Duodenal mucosa (tissue), 2 donors: ENCODE measurements around the gene ZSWIM1.

Experiments
- H3K27ac ChIP-seq: one replicate; pipeline ENCODE4 v1.7.0; 2013; ENCODE audit warnings: low read depth, low read length
- H3K27me3 ChIP-seq, 2 donors: one replicate each; pipeline ENCODE4 v1.7.0; 2013; ENCODE audit warnings: low read length in 2 of 2, control low read depth in 1 of 2; ENCODE audit not compliant: insufficient read depth in 2 of 2, control insufficient read depth in 1 of 2
- H3K36me3 ChIP-seq, 2 donors: one replicate each; pipeline ENCODE4 v1.7.0; 2013; ENCODE audit warnings: low read length in 2 of 2, control low read depth in 1 of 2; ENCODE audit not compliant: insufficient read depth in 2 of 2, control insufficient read depth in 1 of 2
- H3K4me1 ChIP-seq, 2 donors: one replicate each; pipeline ENCODE4 v1.7.0; 2013; ENCODE audit warnings: low read length in 2 of 2, control low read depth in 1 of 2; ENCODE audit not compliant: insufficient read depth in 2 of 2, control insufficient read depth in 1 of 2
- H3K4me3 ChIP-seq, 2 donors: one replicate each; pipeline ENCODE4 v1.7.0; 2013; ENCODE audit warnings: low read length in 2 of 2, low read depth in 1 of 2
- H3K9ac ChIP-seq, 2 donors: one replicate each; pipeline ENCODE4 v1.7.0; 2013; ENCODE audit warnings: low read length in 2 of 2, low read depth in 1 of 2
- H3K9me3 ChIP-seq, 2 donors: one replicate each; pipeline ENCODE4 v1.7.0; 2013; ENCODE audit warnings: low read length in 2 of 2, control low read depth in 1 of 2; ENCODE audit not compliant: control insufficient read depth in 1 of 2

ZSWIM1 gene

GRCh38 chr20:45888681-45889080 is 7.7 kb downstream of the ZSWIM1 start:
- Histone ChIP-seq H3K36me3 (peaks cover 7 to 39% of the 10 kb centered on the region in 2 donors), H3K27ac (no peak overlapping the region)

GRCh38 chr20:45890077-45890984 is 9.3 kb downstream of the ZSWIM1 start:
- Histone ChIP-seq H3K27ac (peak overlapping the region; percentile 82), H3K36me3 (peaks cover 14 to 48% of the 10 kb centered on the region in 2 donors), H3K9ac (peak overlapping the region; percentile 67 to 86), H3K9me3 (no peaks in the 10 kb centered on the region), H3K4me3 (peak overlapping the region; percentile 64 to 88), H3K27me3 (no peaks in the 10 kb centered on the region), H3K4me1 (peaks cover 24 to 37% of the 10 kb centered on the region in 2 donors)

More at GRCh38 chr20:45888681-45889080, 7.7 kb downstream of the ZSWIM1 start:
- Histone ChIP-seq H3K9me3 (no peaks in the 10 kb centered on the region), H3K4me1 (peaks cover 30 to 40% of the 10 kb centered on the region in 2 donors), H3K27me3 (no peaks in the 10 kb centered on the region), H3K9ac (no peak overlapping the region), H3K4me3 (no peak overlapping the region)

- H3K27me3 ChIP-seq = no peaks in the 10 kb centered on the region
- H3K9me3 ChIP-seq = no peaks in the 10 kb centered on the region
- peaks cover 14 to 50% of the 10 kb centered on the region in 2 donors for H3K36me3 ChIP-seq
- H3K9ac ChIP-seq = peak within 1 kb of the TSS; percentile 67 to 86
- peak within 1 kb of the TSS; percentile 64 to 88 for H3K4me3 ChIP-seq
- H3K4me1 ChIP-seq = peaks cover 24 to 37% of the 10 kb centered on the region in 2 donors
- peak within 1 kb of the TSS; percentile 82 for H3K27ac ChIP-seq
Observed at GRCh38 chr20:45890985-45891983, 10.3 kb downstream of the ZSWIM1 start, which contains the start of the genes CTSA and NEURL2. Gene CTSA (plus strand): TSS chr20:45891335. CDS start chr20:45891569, 234 bp downstream. Gene NEURL2 (minus strand): TSS chr20:45891208. CDS start chr20:45890991, 217 bp downstream.

GRCh38 chr20:45892049-45892825 is 11.2 kb downstream of the ZSWIM1 start:
- H3K36me3 ChIP-seq = peaks cover 22 to 49% of the 10 kb centered on the region in 2 donors
- peaks cover 24 to 37% of the 10 kb centered on the region in 2 donors for H3K4me1 ChIP-seq
- no peaks in the 10 kb centered on the region for H3K9me3 ChIP-seq
- H3K9ac ChIP-seq = peak overlapping the region; percentile 67 to 86
- H3K27me3 ChIP-seq = no peaks in the 10 kb centered on the region
- H3K4me3 ChIP-seq = peak overlapping the region; percentile 64 to 88
- no peak overlapping the region for H3K27ac ChIP-seq

GRCh38 chr20:45892828-45893500 is 11.9 kb downstream of the ZSWIM1 start:
- Histone ChIP-seq H3K27me3 (no peaks in the 10 kb centered on the region), H3K4me1 (peaks cover 24 to 37% of the 10 kb centered on the region in 2 donors), H3K9ac (peak overlapping the region; percentile 5 to 20), H3K27ac (no peak overlapping the region), H3K36me3 (peaks cover 20 to 51% of the 10 kb centered on the region in 2 donors), H3K4me3 (peak overlapping the region; percentile 26 to 64), H3K9me3 (no peaks in the 10 kb centered on the region)

GRCh38 chr20:45893831-45894230 is 12.8 kb downstream of the ZSWIM1 start:
- Histone ChIP-seq H3K36me3 (peaks cover 26 to 53% of the 10 kb centered on the region in 2 donors), H3K9ac (no peak overlapping the region), H3K27me3 (no peaks in the 10 kb centered on the region), H3K27ac (no peak overlapping the region), H3K9me3 (no peaks in the 10 kb centered on the region), H3K4me3 (no peak overlapping the region), H3K4me1 (peaks cover 24 to 36% of the 10 kb centered on the region in 2 donors)

GRCh38 chr20:45894797-45895196 is 13.8 kb downstream of the ZSWIM1 start:
- Histone ChIP-seq H3K27ac (no peak overlapping the region), H3K36me3 (peaks cover 26 to 57% of the 10 kb centered on the region in 2 donors), H3K27me3 (no peaks in the 10 kb centered on the region), H3K9ac (no peak overlapping the region), H3K4me3 (no peak overlapping the region), H3K9me3 (no peaks in the 10 kb centered on the region), H3K4me1 (peaks cover 20 to 29% of the 10 kb centered on the region in 2 donors)

GRCh38 chr20:45896641-45897161 is 15.7 kb downstream of the ZSWIM1 start:
- Histone ChIP-seq H3K4me3 (no peak overlapping the region), H3K27ac (no peak overlapping the region), H3K36me3 (peaks cover 26 to 63% of the 10 kb centered on the region in 2 donors), H3K9ac (no peak overlapping the region), H3K9me3 (no peaks in the 10 kb centered on the region), H3K27me3 (no peaks in the 10 kb centered on the region), H3K4me1 (peaks cover 16 to 17% of the 10 kb centered on the region in 2 donors)
